NCI-H524 (cell line): ENCODE results near the gene GABRP.
A peak's percentile ranks its signal among the peaks of the same experiment; 100 is the strongest.
"Not testable (repeated sequence)": the region's sequence is repeated elsewhere in the genome, so short reads cannot be mapped to it uniquely, and the experiment has no call there.

Source experiments
- DNase-seq, 2 experiments: peaks; one replicate each; lab custom pipeline; 2025; lab: John Stamatoyannopoulos, UW

Gene GABRP

DNA sequence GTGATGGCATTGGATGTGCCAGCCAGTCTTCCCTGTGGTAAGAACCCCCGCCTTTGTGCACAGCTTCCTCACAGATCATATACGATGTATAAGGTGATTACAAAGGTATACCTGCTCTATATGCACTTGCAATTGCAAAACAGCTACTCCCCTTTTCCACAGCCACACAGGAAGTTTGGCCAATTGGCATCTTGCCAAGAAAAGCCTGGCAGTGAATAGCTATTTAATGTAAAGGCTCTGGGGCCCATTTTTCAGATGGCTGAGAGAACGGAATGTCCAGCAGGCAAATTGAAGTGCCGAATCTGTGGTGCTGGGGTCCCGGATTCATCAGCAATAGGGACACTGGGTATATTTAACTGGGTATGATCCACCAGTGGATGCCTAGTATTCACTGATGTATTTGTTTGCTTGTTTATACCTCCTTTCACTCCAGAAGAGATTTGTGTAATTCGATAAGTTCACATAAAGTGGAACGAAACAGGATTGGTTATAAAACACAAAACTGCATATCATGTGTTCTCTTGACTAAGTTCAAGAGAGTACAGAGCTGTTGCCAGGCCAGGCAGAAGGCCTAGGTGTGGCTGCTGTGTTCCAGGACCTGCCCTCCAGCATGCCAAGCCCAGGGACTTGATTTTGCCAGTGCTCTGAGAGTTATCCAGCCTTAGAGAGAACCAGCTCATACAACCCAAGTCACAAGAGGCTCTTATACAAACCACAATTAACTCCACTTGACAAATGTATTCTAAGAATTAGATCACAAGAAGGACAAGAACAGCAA is 27.7 kb upstream of the GABRP start:
- DNase-seq, result peak in 1 of 2 experiments; percentile 4

GRCh38 chr5:170756691-170757090 is 26.8 kb upstream of the GABRP start:
- DNase-seq, result no peak

- no peak for DNase-seq
Observed at GRCh38 chr5:170757182-170757601, 26.3 kb upstream of the GABRP start.

GRCh38 chr5:170757669-170758068 is 25.9 kb upstream of the GABRP start:
- DNase-seq, result no peak

GRCh38 chr5:170758481-170758880 is 25.0 kb upstream of the GABRP start:
- no peak for DNase-seq

- peak; percentile 36 to 87 for DNase-seq
Observed at GRCh38 chr5:170760113-170760512, 23.4 kb upstream of the GABRP start.

DNA sequence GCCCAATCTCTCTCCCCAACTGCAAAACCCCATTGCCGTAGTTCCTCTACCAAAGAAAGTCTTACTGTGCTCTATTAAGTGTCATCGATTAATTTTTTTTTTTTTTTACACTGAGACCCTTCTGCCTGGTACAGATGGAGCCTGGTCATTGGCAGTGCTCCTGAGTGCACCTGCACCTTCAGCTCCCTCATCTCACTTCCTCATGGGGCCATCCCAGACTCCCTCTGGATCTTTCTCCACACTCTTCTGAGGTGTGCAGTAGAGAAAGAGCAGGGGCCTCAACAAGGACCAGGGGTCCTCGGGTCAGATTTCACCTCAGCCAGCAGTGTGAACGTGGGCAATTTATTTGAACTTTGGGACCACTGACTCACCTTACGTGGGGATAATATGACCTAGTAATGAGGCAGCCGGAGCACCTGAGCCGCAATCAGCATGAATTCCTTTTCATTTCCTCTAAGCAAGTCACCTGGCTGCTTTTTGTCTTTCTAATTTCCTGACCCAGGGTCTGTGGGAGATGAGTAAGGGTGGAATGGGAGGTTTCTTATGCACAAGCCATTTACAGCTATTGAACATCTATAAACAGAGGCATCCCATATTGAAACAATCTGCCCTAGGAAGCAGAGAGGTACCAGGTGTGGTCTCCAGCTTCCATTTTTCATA is 22.3 kb upstream of the GABRP start:
- no peak for DNase-seq

DNA sequence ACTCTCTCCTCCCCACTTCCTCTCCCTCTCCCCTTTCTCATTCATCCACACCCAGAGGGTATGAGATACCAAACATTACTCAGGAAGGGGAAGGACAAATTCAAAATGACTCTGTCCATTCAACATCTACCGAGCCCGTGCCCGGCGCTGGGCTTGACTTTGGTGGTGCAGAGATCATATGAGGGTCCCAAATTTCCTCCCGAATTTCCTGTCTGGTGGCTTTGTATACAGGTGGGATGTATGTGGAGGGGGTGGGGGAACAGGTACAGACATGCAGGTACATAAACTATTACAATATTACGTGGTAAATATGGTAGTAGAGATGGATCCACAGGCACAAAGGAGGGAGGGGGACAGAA is 21.8 kb upstream of the GABRP start:
- DNase-seq, result no peak

- not testable (repeated sequence) for DNase-seq
Observed at GRCh38 chr5:170762298-170762697, 21.2 kb upstream of the GABRP start.

DNA sequence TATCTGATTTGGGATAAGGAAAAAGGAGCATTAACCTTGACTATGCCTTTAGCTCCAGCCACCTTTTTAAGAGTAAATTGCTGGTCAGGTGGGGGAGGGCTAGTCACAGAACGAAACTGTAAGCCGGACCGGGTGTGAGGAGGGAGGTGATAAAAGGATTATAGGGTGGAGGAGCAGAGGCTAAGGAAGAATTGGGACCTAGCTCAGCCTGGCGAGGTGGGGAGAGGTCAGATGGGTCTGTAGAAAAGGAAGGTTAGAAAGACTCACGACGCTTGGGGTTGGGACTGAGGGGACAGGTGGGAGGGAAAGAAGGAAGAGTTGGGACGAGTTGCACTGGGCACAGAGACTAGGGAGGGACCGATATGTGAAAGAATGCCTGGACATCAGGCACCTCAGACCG is 17.7 kb upstream of the GABRP start:
- DNase-seq, result not testable (repeated sequence)

DNA sequence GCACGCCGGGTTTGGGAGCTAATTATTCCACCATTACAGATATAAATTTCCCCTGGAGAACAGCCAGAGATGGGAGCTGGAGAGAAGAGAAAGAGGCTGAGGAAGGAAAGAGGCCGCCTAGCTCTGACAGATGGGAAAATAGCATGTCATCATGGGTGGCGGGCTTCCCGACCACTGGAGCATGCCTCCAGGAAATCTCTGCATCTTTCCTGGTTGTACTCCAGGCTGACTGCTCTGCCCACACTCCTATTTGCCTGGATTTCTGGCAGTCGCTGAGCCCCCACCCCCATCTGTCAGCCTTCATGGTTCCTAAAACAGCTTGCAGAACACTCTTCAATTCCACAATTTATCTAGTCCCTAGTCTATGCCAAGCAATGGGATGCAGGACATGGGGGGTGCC is 14.3 kb upstream of the GABRP start:
- DNase-seq, result peak; percentile 34 to 68

- DNase-seq, result no peak
Observed at GRCh38 chr5:170769898-170770416, 13.6 kb upstream of the GABRP start.

GRCh38 chr5:170771496-170771895 is 12.0 kb upstream of the GABRP start:
- no peak for DNase-seq

- no peak for DNase-seq
Observed at GRCh38 chr5:170773024-170773985, 10.2 kb upstream of the GABRP start.

DNA sequence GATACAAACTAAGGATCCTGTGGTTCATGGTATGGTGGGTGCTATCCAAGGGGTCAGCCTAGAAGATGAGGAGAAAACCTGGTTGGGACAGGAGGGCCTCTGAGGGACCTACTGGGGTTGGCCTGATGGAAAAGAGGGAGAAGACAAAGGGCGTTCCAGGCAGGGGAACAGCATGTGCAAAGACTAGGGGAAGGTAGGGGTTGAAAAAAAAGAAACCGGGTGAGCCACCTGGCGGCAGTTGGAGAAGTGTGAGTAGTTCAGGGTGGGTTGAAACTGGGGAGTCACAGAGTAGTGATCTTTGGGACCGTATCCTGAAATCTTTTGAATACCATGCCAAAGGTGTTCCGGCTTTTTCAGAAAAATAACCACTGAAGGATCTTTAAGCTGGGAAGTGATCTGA is 8.7 kb upstream of the GABRP start:
- no peak for DNase-seq

GRCh38 chr5:170781946-170782345 is 1.6 kb upstream of the GABRP start:
- DNase-seq, result no peak

- peak in 1 of 2 experiments; percentile 35 for DNase-seq
Observed at GRCh38 chr5:170782438-170782837, 1.1 kb upstream of the GABRP start.

DNA sequence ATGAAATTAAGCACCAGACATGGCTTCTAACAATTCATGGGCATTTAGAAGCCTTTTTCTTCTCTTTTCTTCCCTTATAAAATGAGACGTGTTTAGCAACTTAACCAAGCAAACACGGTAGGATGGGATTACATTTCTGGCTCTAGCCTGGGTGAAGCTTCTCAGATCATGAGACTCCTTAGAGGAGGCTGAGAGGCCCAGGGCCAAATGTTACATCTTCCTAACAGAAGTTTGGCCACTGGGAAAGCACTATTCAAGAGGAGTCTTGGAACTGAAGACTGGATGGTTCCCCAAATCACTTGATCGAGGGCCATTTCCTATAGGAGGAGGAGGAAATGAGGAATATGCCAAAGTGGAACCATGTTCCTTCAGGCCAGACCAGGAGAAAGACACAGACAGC is 1.9 kb downstream of the GABRP start:
- no peak for DNase-seq

GRCh38 chr5:170787216-170787615 is 3.7 kb downstream of the GABRP start:
- no peak for DNase-seq

DNA sequence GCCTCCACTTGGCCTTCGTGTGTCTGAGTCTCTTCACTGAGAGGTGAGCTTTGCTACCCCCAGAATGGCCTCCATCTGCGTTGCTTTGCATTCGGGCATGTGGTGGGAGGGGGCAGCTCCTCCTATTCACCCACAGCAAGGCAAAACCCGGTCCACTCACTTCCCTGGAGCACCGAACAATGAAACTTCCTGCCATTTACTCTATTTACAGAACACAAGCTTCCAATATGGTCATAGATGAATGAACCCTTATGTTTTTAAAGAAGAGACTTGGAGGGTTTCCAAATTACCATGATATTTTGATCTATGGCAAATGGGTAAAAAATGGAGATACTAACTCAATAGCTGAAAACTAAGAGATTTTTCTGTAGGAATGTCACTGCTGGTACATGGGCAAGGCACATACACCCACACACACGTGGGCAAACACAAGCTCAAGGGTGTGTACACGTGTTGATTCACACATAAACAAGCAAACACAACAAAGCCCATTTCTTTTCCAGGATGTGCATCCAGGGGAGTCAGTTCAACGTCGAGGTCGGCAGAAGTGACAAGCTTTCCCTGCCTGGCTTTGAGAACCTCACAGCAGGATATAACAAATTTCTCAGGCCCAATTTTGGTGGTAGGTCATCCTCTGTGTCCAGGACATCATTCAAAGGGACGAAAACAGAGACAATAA is 5.2 kb downstream of the GABRP start:
- DNase-seq, result no peak

- DNase-seq, result peak; percentile 45 to 78
Observed at GRCh38 chr5:170791325-170791954, 7.9 kb downstream of the GABRP start.
